Ureter (tissue), 1 donor: ENCODE data around the gene SAXO1. TPM values are rescaled to one million over a fixed set of nuclear protein-coding genes. Genes with fewer than 3 reads are reported as not detected.
A peak's percentile ranks its signal among the peaks of the same experiment; 100 is the strongest.

Experiments used
- DNase-seq: peaks from one replicate; pipeline ENCODE4 v3.0.0-alpha.2; 2020; ENCODE audit warnings: low spot score
- total RNA-seq: library from RNA; stranded (reverse); gene quantifications from one replicate; pipeline ENCODE4 v1.2.4, GENCODE V29; 2023
- donor health status: DM: yes; HTN: yes; CAD: no.

The SAXO1 gene
- total RNA-seq, 1 donor from 2014 or later: 0.57 TPM

- peak; percentile 9 for DNase-seq
Observed at GRCh38 chr9:18911714-18912342, 121.2 kb downstream of the SAXO1 start.

DNA sequence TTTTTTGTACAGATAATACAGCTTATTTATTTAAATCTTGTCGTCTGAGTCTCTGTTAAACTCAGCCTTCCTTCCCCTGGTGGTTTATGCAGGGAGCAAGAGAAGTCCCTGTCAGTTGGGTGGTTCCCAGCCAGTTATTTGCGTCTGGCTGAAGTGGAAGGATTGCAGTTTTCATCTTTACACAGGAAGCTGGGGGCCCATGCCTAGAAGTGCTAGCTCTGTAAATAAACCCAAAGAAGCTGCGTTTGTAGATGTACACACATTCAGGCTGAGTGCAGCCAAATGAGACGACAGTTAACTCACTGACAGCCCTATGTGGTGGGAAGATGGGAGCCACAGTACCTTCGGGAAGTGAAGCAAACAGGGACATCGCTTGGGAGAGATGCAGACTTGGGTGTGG, 122.1 kb downstream of the SAXO1 start:
- peak; percentile 20 for DNase-seq

GRCh38 chr9:18910435-18910834, 122.6 kb downstream of the SAXO1 start:
- DNase-seq: no peak

GRCh38 chr9:18909140-18910018, 123.6 kb downstream of the SAXO1 start:
- no peak for DNase-seq

- peak; percentile 27 for DNase-seq
Observed at GRCh38 chr9:18907927-18908625, 124.9 kb downstream of the SAXO1 start.

DNA sequence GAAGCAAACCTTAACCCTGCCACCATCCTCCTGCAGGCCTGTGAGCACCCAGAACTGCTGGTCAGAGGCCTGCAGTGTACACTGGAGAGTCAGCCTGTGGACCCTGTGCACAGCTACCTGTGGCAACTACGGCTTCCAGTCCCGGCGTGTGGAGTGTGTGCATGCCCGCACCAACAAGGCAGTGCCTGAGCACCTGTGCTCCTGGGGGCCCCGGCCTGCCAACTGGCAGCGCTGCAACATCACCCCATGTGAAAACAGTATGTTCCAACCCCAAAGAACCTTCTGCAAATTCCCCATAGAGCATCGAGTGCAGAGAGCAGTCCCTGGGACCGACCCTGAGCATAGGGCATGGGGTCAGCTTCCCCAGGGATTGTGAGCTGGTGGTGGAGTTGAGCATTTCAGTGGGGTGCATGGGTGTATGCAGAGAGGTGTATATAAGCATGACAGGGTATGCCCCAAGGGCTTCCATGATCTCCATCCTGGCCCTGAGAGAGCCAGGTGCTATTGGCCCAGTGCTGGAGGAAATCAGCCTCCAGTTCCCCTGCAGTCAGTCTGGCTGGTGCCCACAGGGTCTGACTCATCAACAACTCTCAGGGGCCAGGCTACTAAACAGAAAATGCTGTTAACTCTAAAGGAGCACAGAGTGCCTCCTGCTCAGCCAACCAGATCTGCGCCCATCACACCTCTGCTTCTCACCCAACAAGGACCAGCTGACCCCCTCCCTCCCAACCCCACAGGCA, 126.2 kb downstream of the SAXO1 start:
- DNase-seq: peak; percentile 37

DNA sequence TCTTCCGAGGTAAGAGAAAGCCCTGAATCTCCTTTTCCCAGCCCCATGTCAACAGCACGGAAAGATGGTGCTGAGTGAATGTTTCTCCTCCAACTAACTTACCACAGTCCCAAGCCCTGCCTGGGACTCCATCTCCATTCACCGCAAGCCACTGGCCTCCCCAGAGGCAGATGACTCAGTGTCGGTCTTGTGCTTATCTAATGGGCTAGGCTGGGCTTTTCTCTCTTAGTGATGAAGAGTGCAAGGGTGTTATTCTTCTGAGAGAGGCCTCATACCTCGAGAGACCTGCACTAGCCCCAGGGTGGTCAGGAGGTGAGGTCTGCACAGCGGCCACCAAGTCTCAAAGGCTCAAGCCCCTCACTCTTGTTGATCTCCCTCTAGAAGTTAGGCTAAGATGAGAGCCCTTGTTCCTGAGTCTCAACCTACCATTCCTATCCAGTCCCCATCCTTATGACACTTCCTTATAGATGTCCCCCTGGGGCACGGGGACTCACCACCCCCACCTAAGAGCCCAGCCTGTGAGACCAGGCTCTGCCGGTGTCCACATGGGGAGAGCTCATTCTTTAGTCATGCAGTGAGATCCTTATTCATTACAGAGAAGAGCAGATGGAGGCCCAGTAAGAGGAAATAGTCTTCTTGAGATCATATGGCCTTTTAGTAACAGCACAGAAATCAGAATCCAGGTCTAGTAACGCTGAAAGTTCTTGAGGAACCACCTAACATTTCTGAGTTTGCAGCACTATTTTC, 127.0 kb downstream of the SAXO1 start:
- DNase-seq: peak; percentile 9

- peak; percentile 6 for DNase-seq
Observed at GRCh38 chr9:18905028-18905882, 127.8 kb downstream of the SAXO1 start.

- no peak for DNase-seq
Observed at GRCh38 chr9:18903450-18903849, 129.6 kb downstream of the SAXO1 start.

DNA sequence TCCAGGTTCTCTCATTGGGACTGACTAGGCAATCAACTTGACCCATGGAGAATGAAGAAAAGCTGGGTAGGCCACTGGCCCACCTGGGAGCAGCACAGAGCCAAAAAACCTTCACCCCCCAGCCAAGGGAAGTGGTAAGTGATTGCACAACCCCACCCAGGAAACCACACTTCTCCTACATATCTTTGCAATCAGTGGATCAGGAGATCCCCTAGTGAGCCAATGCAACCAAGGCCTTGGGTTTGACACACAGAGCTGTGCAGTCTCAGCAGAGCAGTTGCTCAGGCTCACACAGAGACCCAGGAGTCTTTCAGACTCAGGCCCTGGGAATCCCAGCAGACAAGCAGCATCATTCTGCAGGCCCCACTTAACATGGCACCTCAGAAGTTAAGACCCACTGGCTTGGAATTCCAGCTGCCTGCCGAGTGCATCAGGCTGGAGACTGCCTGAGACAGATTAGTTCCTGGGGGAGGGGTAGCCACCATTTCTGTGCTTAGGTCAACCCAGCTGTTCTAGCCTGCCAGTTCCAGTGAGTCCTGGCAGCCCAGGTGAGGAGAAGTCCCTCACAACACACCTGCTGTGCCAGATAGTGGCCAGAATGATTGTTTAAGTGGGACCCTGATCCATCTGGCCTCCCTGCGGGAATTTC, 136.4 kb downstream of the SAXO1 start:
- no peak for DNase-seq

GRCh38 chr9:18896004-18896403, 137.0 kb downstream of the SAXO1 start:
- no peak for DNase-seq

GRCh38 chr9:18893491-18893890, 139.5 kb downstream of the SAXO1 start:
- DNase-seq: no peak

DNA sequence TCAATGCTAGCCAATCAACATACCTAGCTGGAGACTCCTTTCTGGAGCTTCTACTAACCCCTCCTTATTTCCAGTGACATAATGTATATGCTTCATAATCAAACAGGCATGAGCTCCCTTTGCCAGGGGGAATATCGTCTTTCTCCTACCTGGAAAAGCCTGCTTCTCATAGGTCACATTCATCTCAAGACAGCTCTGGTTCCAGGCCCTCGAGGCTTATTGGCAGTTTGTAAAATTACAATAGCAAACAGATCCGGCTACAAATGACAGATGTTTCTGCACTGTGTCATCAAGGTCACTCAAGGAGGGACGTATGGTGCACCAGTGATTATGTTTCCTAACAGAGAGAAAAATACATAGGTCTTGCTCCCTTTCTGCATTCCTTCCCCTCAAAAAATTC, 140.0 kb downstream of the SAXO1 start:
- DNase-seq: no peak

GRCh38 chr9:18891946-18892670, 140.9 kb downstream of the SAXO1 start:
- DNase-seq: no peak

GRCh38 chr9:18890372-18890771, 142.6 kb downstream of the SAXO1 start:
- no peak for DNase-seq

DNA sequence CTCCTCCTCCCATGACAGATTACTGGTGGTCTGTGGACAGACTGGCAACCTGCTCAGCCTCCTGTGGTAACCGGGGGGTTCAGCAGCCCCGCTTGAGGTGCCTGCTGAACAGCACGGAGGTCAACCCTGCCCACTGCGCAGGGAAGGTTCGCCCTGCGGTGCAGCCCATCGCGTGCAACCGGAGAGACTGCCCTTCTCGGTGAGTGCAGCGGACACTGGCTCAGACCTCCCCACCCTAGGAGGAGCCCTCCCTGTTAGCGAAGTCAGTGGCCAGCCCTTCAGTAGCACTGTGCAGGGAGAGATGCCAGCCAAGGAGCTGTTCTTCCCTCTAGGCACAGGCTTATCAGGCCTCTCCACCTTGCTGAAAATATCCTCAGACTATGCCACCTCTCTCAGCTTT, 143.5 kb downstream of the SAXO1 start:
- no peak for DNase-seq

DNA sequence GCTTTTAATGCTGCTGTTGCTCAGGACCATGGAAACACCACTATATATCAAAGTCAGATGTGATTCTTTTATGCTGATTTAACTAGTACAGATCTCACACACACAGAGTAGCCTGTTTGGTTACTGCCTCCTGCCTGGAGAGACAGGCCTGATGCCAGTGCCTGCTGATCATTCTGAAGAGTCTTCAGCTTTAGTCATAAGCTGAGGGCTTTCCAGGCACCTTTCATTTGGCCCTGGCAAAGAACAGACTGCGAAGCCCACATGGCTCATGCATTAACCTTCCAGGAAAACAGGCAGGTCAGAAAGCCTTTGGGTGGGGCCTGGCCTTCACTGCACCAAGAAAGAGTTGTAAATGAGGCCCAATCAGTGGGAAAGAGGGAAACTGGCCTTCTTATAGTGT, 144.7 kb downstream of the SAXO1 start:
- DNase-seq: no peak

- DNase-seq: no peak
Observed at GRCh38 chr9:18887546-18887945, 145.5 kb downstream of the SAXO1 start.

DNA sequence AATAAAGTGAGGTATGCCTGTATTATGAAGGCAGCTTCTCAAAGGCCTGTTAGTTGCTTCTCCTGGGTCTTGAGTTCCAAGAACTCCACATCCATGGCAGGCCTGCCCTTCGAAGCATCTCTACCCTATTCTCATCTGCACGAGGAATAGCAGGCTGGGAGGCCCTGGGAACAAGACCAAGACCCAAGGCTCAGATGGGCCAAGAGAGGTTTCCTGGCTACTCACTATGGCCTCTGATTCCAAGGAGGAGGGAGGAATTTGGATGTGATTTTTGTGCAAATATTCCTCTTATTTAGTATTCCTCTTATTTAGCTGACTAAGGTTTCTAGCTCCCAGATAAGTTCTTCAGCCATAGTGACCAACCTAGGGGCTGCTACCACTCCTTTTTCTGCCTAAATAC, 151.3 kb downstream of the SAXO1 start:
- no peak for DNase-seq
